ENCODE data around the gene PHYH.
"Not testable (repeated sequence)": the region's sequence is repeated elsewhere in the genome, so short reads cannot be mapped to it uniquely, and the experiment has no call there.

PHYH gene

GRCh38 chr10:13238271-13239077 is 61.4 kb downstream of the PHYH start:
- no peak overlapping the region for H3K4me3 ChIP-seq (ENCODE audit: low read length)
- no peak for TF ChIP-seq CTCF (conservative IDR thresholded peaks at IDR 0.05; ENCODE audit: low read length)
- no peak for DNase-seq (ENCODE audit: low read depth)

- no peak overlapping the region for H3K4me3 ChIP-seq (ENCODE audit: low read length)
- TF ChIP-seq CTCF (conservative IDR thresholded peaks at IDR 0.05; ENCODE audit: low read length): no peak
- no peak for DNase-seq (ENCODE audit: low read depth)
Measured at GRCh38 chr10:13236638-13237037, 63.2 kb downstream of the PHYH start.

GRCh38 chr10:13234736-13235135 is 65.1 kb downstream of the PHYH start:
- DNase-seq (ENCODE audit: low read depth); H3K4me3 ChIP-seq (ENCODE audit: low read length): not testable (repeated sequence)

GRCh38 chr10:13234172-13234571 is 65.7 kb downstream of the PHYH start, which contains the start of gene UCMA:
Gene UCMA, minus strand, starts transcription at chr10:13234374. Its CDS starts 116 bp downstream, at chr10:13234258.
- TF ChIP-seq CTCF (conservative IDR thresholded peaks at IDR 0.05; ENCODE audit: low read length): no peak
- DNase-seq (ENCODE audit: low read depth): no peak
- no peak within 1 kb of the TSS for H3K4me3 ChIP-seq (ENCODE audit: low read length)

GRCh38 chr10:13233358-13233757 is 66.5 kb downstream of the PHYH start:
- H3K4me3 ChIP-seq (ENCODE audit: low read length): no peak overlapping the region
- DNase-seq (ENCODE audit: low read depth): no peak
- no peak for TF ChIP-seq CTCF (conservative IDR thresholded peaks at IDR 0.05; ENCODE audit: low read length)

- H3K4me3 ChIP-seq (ENCODE audit: low read length): no peak overlapping the region
- no peak for TF ChIP-seq CTCF (conservative IDR thresholded peaks at IDR 0.05; ENCODE audit: low read length)
- no peak for DNase-seq (ENCODE audit: low read depth)
Measured at GRCh38 chr10:13231808-13232207, 68.1 kb downstream of the PHYH start.

- DNase-seq (ENCODE audit: low read depth): no peak
- no peak overlapping the region for H3K4me3 ChIP-seq (ENCODE audit: low read length)
- TF ChIP-seq CTCF (conservative IDR thresholded peaks at IDR 0.05; ENCODE audit: low read length): no peak
Measured at GRCh38 chr10:13231190-13231589, 68.7 kb downstream of the PHYH start.
